ENCODE results near the gene DNAH3. TPM values are rescaled to one million over a fixed set of nuclear protein-coding genes. Genes with fewer than 3 reads are reported as not detected.
"Not testable (repeated sequence)": the region's sequence is repeated elsewhere in the genome, so short reads cannot be mapped to it uniquely, and the experiment has no call there.

The DNAH3 gene
- total RNA-seq, 1 donor from 2014 or later, result 1.0 TPM

DNA sequence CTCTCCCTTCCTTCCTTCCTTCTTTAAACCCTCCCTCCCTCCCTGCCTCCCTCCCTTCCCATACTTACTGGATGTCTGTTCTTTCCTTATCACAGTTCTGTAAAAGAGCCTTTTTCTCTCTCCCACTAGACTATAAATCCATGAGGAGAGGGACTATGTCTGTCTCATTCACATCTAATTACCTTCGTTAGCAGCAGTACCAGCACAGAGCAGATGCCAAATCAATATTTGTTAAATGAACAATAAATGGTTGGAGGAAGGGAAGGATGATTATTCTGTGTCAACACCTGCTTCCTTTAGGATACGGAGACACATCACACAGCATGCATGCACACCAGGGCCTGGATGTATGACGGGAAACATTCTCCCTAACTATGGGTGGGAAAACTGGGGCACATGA, 94.2 kb downstream of the DNAH3 start:
- no peak overlapping the region for H3K4me3 ChIP-seq (ENCODE audit: low read length in 3 of 3)
- no peaks in the 10 kb centered on the region for H3K9me3 ChIP-seq (ENCODE audit: control insufficient read depth in 3 of 3, low read length in 3 of 3)
- H3K27me3 ChIP-seq (ENCODE audit: control insufficient read depth in 3 of 3, insufficient read depth in 3 of 3, low read length in 3 of 3), result peaks cover 0 to 4% (median 0%) of the 10 kb centered on the region in 3 donors
- H3K4me1 ChIP-seq (ENCODE audit: control insufficient read depth in 3 of 3, insufficient read depth in 3 of 3, low read length in 3 of 3), result no peaks in the 10 kb centered on the region
- no peak overlapping the region for H3K9ac ChIP-seq (ENCODE audit: low read depth in 1 of 3, low read length in 3 of 3)
- H3K36me3 ChIP-seq (ENCODE audit: control insufficient read depth in 3 of 3, insufficient read depth in 3 of 3, low read length in 3 of 3), result no peaks in the 10 kb centered on the region
- H3K27ac ChIP-seq (ENCODE audit: low read depth, low read length), result no peak overlapping the region

DNA sequence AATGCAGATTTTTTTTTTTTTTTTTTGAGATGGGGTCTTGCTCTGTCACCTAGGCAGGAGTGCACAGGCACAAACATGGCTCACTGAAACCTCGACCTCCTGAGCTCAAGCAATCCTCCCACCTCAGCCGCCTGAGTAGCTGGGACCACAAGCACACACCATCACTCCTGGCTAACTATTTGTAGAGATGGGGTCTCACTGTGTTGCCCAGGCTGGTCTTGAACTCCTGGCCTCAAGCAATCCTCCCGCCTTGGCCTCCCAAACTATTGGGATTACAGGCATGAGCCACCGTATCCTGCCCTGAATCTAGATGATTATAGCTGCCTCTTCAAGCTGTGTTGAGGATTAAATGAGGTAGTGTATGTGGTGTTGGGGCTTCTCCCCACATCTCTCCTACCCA, 94.9 kb downstream of the DNAH3 start:
- not testable (repeated sequence) for H3K9me3 ChIP-seq (ENCODE audit: control insufficient read depth in 3 of 3, low read length in 3 of 3); H3K9ac ChIP-seq (ENCODE audit: low read depth in 1 of 3, low read length in 3 of 3); H3K36me3 ChIP-seq (ENCODE audit: control insufficient read depth in 3 of 3, insufficient read depth in 3 of 3, low read length in 3 of 3); H3K27ac ChIP-seq (ENCODE audit: low read depth, low read length); H3K4me3 ChIP-seq (ENCODE audit: low read length in 3 of 3); H3K27me3 ChIP-seq (ENCODE audit: control insufficient read depth in 3 of 3, insufficient read depth in 3 of 3, low read length in 3 of 3); H3K4me1 ChIP-seq (ENCODE audit: control insufficient read depth in 3 of 3, insufficient read depth in 3 of 3, low read length in 3 of 3)

DNA sequence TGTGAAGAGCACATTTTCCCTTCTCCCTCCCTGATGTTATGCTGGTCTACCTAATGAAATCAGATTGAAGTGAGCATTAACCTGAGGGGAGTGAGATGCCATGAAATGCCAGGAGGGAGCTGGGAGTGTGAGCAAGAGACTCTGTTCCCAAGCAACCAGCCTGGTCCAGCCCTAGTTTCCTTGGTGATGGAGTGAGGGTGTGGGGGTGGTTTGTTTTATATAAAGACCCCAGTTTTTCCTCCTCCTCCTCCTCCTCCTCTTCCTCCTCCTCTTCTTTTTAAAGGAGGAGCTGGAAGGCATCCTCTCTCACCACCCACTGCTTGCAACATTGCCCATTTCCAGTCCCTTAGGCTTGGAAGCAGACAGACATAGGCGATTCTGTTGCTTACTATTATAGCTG, 97.1 kb downstream of the DNAH3 start:
- Histone ChIP-seq H3K9me3 (ENCODE audit: control insufficient read depth in 3 of 3, low read length in 3 of 3) (no peaks in the 10 kb centered on the region), H3K27ac (ENCODE audit: low read depth, low read length) (no peak overlapping the region), H3K27me3 (ENCODE audit: control insufficient read depth in 3 of 3, insufficient read depth in 3 of 3, low read length in 3 of 3) (peaks cover 0 to 4% (median 0%) of the 10 kb centered on the region in 3 donors), H3K36me3 (ENCODE audit: control insufficient read depth in 3 of 3, insufficient read depth in 3 of 3, low read length in 3 of 3) (no peaks in the 10 kb centered on the region), H3K9ac (ENCODE audit: low read depth in 1 of 3, low read length in 3 of 3) (no peak overlapping the region), H3K4me1 (ENCODE audit: control insufficient read depth in 3 of 3, insufficient read depth in 3 of 3, low read length in 3 of 3) (no peaks in the 10 kb centered on the region), H3K4me3 (ENCODE audit: low read length in 3 of 3) (no peak overlapping the region)

DNA sequence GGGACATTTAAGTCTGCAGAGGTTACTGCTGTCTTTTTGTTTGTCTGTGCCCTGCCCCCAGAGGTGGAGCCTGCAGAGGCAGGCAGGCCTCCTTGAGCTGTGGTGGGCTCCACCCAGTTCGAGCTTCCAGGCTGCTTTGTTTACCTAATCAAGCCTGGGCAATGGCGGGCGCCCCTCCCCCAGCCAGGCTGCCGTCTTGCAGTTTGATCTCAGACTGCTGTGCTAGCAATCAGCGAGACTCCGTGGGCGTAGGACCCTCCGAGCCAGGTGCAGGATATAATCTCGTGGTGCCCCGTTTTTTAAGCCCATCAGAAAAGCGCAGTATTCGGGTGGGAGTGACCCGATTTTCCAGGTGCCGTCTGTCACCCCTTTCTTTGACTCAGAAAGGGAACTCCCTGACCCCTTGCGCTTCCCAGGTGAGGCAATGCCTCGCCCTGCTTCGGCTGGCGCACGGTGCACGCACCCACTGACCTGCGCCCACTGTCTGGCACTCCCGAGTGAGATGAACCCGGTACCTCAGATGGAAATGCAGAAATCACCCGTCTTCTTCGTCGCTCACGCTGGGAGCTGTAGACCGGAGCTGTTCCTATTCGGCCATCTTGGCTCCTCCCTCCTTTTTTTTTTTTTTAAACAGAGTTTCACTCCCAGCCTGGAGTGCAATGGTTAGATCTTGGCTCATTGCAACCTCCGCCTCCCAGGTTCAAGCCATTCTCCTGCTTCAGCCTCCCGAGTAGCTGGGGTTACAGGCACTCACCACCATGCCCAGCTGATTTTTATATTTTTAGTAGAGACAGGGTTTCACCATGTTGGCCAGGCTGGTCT, 102.3 kb downstream of the DNAH3 start:
- not testable (repeated sequence) for H3K4me1 ChIP-seq (ENCODE audit: control insufficient read depth in 3 of 3, insufficient read depth in 3 of 3, low read length in 3 of 3); H3K4me3 ChIP-seq (ENCODE audit: low read length in 3 of 3); H3K27me3 ChIP-seq (ENCODE audit: control insufficient read depth in 3 of 3, insufficient read depth in 3 of 3, low read length in 3 of 3); H3K27ac ChIP-seq (ENCODE audit: low read depth, low read length); H3K9ac ChIP-seq (ENCODE audit: low read depth in 1 of 3, low read length in 3 of 3); H3K9me3 ChIP-seq (ENCODE audit: control insufficient read depth in 3 of 3, low read length in 3 of 3); H3K36me3 ChIP-seq (ENCODE audit: control insufficient read depth in 3 of 3, insufficient read depth in 3 of 3, low read length in 3 of 3)

DNA sequence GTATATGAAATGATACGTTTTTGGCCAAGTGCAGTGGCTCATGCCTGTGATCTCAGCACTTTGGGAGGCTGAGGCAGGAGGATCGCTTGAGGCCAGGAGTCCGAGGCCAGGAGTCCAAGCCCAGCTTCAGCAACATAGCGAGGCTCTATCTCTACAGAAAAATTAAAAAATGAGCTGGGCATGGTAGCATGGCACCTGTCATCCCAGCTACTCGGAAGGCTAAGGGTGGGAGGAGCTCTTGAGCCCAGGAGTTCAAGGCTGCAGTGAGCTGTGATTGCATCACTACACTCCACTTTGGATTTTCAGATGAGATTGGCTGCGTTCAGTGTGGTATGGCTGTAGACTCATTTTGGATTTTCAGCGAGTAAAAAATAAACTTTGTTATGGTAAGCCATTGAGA, 112.4 kb downstream of the DNAH3 start:
- Histone ChIP-seq H3K9me3 (ENCODE audit: control insufficient read depth in 3 of 3, low read length in 3 of 3) (no peaks in the 10 kb centered on the region), H3K36me3 (ENCODE audit: control insufficient read depth in 3 of 3, insufficient read depth in 3 of 3, low read length in 3 of 3) (no peaks in the 10 kb centered on the region), H3K27me3 (ENCODE audit: control insufficient read depth in 3 of 3, insufficient read depth in 3 of 3, low read length in 3 of 3) (no peaks in the 10 kb centered on the region), H3K27ac (ENCODE audit: low read depth, low read length) (no peak overlapping the region), H3K9ac (ENCODE audit: low read depth in 1 of 3, low read length in 3 of 3) (no peak overlapping the region), H3K4me3 (ENCODE audit: low read length in 3 of 3) (no peak overlapping the region), H3K4me1 (ENCODE audit: control insufficient read depth in 3 of 3, insufficient read depth in 3 of 3, low read length in 3 of 3) (peaks cover 3 to 6% (median 5%) of the 10 kb centered on the region in 3 donors)

DNA sequence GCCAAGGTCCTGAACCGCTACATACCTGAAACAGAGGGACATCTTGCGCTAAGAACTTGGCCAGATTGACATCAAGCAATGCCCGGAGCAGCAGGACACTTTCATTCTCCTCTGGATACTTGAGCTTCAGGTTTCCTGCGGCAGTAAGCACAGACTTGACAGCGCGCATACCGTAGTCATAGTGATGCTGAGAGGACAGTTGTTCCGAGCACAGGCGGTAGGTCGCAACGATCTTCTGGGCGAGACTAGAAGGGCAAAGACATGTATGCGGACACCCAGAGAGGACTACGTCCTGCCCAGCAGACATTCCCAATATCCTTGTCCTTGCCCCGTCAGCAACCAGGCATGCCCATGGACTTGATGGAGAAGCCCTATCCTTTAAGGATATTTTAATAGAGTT, 112.9 kb downstream of the DNAH3 start:
- H3K4me3 ChIP-seq (ENCODE audit: low read length in 3 of 3), result no peak overlapping the region
- no peaks in the 10 kb centered on the region for H3K36me3 ChIP-seq (ENCODE audit: control insufficient read depth in 3 of 3, insufficient read depth in 3 of 3, low read length in 3 of 3)
- H3K4me1 ChIP-seq (ENCODE audit: control insufficient read depth in 3 of 3, insufficient read depth in 3 of 3, low read length in 3 of 3), result peaks cover 3 to 6% (median 5%) of the 10 kb centered on the region in 3 donors
- H3K27me3 ChIP-seq (ENCODE audit: control insufficient read depth in 3 of 3, insufficient read depth in 3 of 3, low read length in 3 of 3), result no peaks in the 10 kb centered on the region
- H3K27ac ChIP-seq (ENCODE audit: low read depth, low read length), result no peak overlapping the region
- H3K9ac ChIP-seq (ENCODE audit: low read depth in 1 of 3, low read length in 3 of 3), result no peak overlapping the region
- no peaks in the 10 kb centered on the region for H3K9me3 ChIP-seq (ENCODE audit: control insufficient read depth in 3 of 3, low read length in 3 of 3)

DNA sequence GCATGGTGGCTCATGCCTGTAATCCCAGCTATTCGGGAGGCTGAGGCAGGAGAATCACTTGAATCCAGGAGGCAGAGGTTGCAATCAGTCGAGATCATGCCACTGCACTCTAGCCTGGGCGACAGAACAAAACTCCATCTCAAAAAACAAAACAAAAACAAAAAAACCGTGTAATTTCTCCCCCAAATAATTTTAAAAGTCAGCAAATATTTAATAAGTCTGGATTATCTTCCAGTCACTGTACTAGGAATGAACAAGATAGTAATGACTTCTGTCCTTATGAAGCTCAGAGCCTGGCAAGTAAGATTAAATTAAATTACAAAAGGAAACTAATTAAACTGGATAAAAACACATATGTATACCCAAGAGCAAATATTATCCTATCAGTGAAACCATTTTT, 113.5 kb downstream of the DNAH3 start:
- no peaks in the 10 kb centered on the region for H3K27me3 ChIP-seq (ENCODE audit: control insufficient read depth in 3 of 3, insufficient read depth in 3 of 3, low read length in 3 of 3)
- peaks cover 3 to 6% (median 5%) of the 10 kb centered on the region in 3 donors for H3K4me1 ChIP-seq (ENCODE audit: control insufficient read depth in 3 of 3, insufficient read depth in 3 of 3, low read length in 3 of 3)
- H3K36me3 ChIP-seq (ENCODE audit: control insufficient read depth in 3 of 3, insufficient read depth in 3 of 3, low read length in 3 of 3), result no peaks in the 10 kb centered on the region
- no peaks in the 10 kb centered on the region for H3K9me3 ChIP-seq (ENCODE audit: control insufficient read depth in 3 of 3, low read length in 3 of 3)
- no peak overlapping the region for H3K4me3 ChIP-seq (ENCODE audit: low read length in 3 of 3)
- no peak overlapping the region for H3K9ac ChIP-seq (ENCODE audit: low read depth in 1 of 3, low read length in 3 of 3)
- H3K27ac ChIP-seq (ENCODE audit: low read depth, low read length), result no peak overlapping the region

DNA sequence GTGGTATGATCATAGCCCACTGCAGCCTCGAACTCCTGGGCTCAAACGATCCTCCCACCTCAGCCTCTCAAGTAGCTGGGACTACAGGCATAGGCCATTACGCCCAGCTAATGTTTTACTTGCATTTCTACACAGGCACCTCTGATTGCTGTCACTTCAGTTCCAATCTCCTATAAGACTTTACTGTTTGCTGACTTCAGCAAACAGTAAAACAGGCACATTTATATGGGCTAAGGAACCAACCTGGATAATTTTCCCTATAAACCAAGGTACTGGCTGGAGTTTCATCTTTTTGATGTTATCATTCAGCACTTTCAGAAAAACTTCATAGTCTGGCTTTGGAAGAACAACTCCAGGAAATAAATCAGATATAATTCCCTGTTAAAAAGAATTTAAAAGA, 114.2 kb downstream of the DNAH3 start:
- Histone ChIP-seq H3K27ac (ENCODE audit: low read depth, low read length) (no peak overlapping the region), H3K4me1 (ENCODE audit: control insufficient read depth in 3 of 3, insufficient read depth in 3 of 3, low read length in 3 of 3) (peaks cover 3 to 6% (median 5%) of the 10 kb centered on the region in 3 donors), H3K9ac (ENCODE audit: low read depth in 1 of 3, low read length in 3 of 3) (no peak overlapping the region), H3K36me3 (ENCODE audit: control insufficient read depth in 3 of 3, insufficient read depth in 3 of 3, low read length in 3 of 3) (no peaks in the 10 kb centered on the region), H3K9me3 (ENCODE audit: control insufficient read depth in 3 of 3, low read length in 3 of 3) (no peaks in the 10 kb centered on the region), H3K27me3 (ENCODE audit: control insufficient read depth in 3 of 3, insufficient read depth in 3 of 3, low read length in 3 of 3) (no peaks in the 10 kb centered on the region), H3K4me3 (ENCODE audit: low read length in 3 of 3) (no peak overlapping the region)

DNA sequence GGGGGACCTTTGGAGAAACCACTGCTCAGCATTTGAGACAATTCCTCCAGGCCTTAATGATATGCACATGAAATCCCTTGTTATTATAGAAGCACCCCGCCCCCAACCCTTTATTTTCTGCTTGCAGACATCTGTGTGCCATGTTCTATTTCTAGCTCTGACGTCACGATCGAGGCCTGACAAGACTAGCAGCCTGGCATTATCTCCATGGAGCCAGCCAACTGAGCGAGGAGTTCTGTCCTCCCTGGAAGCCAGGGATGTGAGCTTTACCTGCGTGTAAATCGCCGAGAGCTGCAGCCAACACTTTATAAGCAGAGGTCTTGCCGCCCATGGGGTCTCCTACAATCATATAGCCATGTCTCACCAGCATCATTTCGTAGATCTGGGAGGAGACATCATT, 116.9 kb downstream of the DNAH3 start:
- peak overlapping the region in 1 of 3 donors; percentile 10 for H3K9ac ChIP-seq (ENCODE audit: low read depth in 1 of 3, low read length in 3 of 3)
- H3K27ac ChIP-seq (ENCODE audit: low read depth, low read length), result peak overlapping the region; percentile 33
- H3K36me3 ChIP-seq (ENCODE audit: control insufficient read depth in 3 of 3, insufficient read depth in 3 of 3, low read length in 3 of 3), result no peaks in the 10 kb centered on the region
- H3K27me3 ChIP-seq (ENCODE audit: control insufficient read depth in 3 of 3, insufficient read depth in 3 of 3, low read length in 3 of 3), result no peaks in the 10 kb centered on the region
- peak overlapping the region in 2 of 3 donors; percentile 38 to 51 for H3K4me3 ChIP-seq (ENCODE audit: low read length in 3 of 3)
- peaks cover 3 to 6% (median 5%) of the 10 kb centered on the region in 3 donors for H3K4me1 ChIP-seq (ENCODE audit: control insufficient read depth in 3 of 3, insufficient read depth in 3 of 3, low read length in 3 of 3)
- no peaks in the 10 kb centered on the region for H3K9me3 ChIP-seq (ENCODE audit: control insufficient read depth in 3 of 3, low read length in 3 of 3)

DNA sequence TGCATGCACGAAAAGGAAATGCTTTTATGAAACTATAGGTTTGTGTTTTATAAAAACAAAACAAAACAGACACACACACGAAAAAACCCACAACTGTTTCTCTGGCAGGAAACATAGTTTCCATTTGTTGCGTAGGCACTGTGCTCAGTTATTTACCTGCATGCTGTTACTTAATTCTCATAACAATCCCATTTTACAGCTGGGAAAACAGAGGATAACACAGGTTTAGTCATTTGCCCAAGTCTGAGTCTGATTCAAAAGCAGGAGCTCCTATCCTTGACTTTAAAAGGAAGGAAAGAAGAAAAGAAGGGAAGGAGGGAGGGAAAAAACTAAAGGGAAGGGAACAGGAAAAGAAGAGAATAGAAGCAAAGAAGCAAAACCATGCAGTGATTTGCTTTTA, 117.4 kb downstream of the DNAH3 start:
- H3K36me3 ChIP-seq (ENCODE audit: control insufficient read depth in 3 of 3, insufficient read depth in 3 of 3, low read length in 3 of 3), result no peaks in the 10 kb centered on the region
- peak overlapping the region in 1 of 3 donors; percentile 38 for H3K4me3 ChIP-seq (ENCODE audit: low read length in 3 of 3)
- no peaks in the 10 kb centered on the region for H3K27me3 ChIP-seq (ENCODE audit: control insufficient read depth in 3 of 3, insufficient read depth in 3 of 3, low read length in 3 of 3)
- peak overlapping the region in 1 of 3 donors; percentile 10 for H3K9ac ChIP-seq (ENCODE audit: low read depth in 1 of 3, low read length in 3 of 3)
- H3K4me1 ChIP-seq (ENCODE audit: control insufficient read depth in 3 of 3, insufficient read depth in 3 of 3, low read length in 3 of 3), result peaks cover 3 to 6% (median 5%) of the 10 kb centered on the region in 3 donors
- H3K9me3 ChIP-seq (ENCODE audit: control insufficient read depth in 3 of 3, low read length in 3 of 3), result no peaks in the 10 kb centered on the region
- peak overlapping the region; percentile 33 for H3K27ac ChIP-seq (ENCODE audit: low read depth, low read length)
